Sigmoid colon (tissue), 4 donors: ENCODE data around the gene MYLK.

Experiments
- CTCF ChIP-seq, 4 experiments: fragments of 450-650 bp in 3 of 4; fragments of 200-600 bp in 1 of 4; IDR thresholded peaks; one replicate each; pipeline ENCODE4 v1.5.1; 2016 to 2019; ENCODE audit warnings: antibody characterized with exemption in 4 of 4, mild to moderate bottlenecking in 3 of 4, moderate library complexity in 2 of 4
- EP300 ChIP-seq, 4 donors: sonication (generic); formaldehyde crosslinking; IDR thresholded peaks; one replicate each; pipeline ENCODE4 v1.6.1; 2017; ENCODE audit warnings: antibody characterized with exemption in 4 of 4
- POLR2A ChIP-seq, 2 donors: fragments of 450-650 bp; IDR thresholded peaks; one replicate each; pipeline ENCODE4 v1.6.1; 2016; ENCODE audit warnings: antibody characterized with exemption in 2 of 2, mild to moderate bottlenecking in 2 of 2, moderate library complexity in 2 of 2
- POLR2AphosphoS5 ChIP-seq, 4 donors: sonication (generic); formaldehyde crosslinking; IDR thresholded peaks; one replicate each; pipeline ENCODE4 v1.6.1; 2017; ENCODE audit warnings: antibody characterized with exemption in 4 of 4

GRCh38 chr3:123832692-123833397 lies 51.3 kb downstream of the MYLK start:
- no peak for TF ChIP-seq CTCF (IDR thresholded peaks at IDR 0.05)
- no peak for TF ChIP-seq POLR2A (IDR thresholded peaks at IDR 0.05)
- TF ChIP-seq POLR2AphosphoS5 (IDR thresholded peaks at IDR 0.05), result no peak
- TF ChIP-seq EP300 (IDR thresholded peaks at IDR 0.05), result no peak
